HEK293 (cell line): ENCODE data around the gene STC2.

Source experiments
- BCL11B ChIP-seq: fragments of 450-650 bp; formaldehyde crosslinking; IDR thresholded peaks from 2 replicates; pipeline ENCODE4 v1.5.1; 2016; ENCODE audit warnings: low read depth, missing biosample characterization, missing genetic modification characterization
- EGR2 ChIP-seq: fragments of 450-650 bp; formaldehyde crosslinking; IDR thresholded peaks from 2 replicates; pipeline ENCODE4 v1.5.1; 2016; ENCODE audit warnings: low read depth, missing biosample characterization, missing genetic modification characterization
- GLIS1 ChIP-seq: fragments of 450-650 bp; formaldehyde crosslinking; IDR thresholded peaks from 2 replicates; pipeline ENCODE4 v1.5.1; 2016; ENCODE audit warnings: missing biosample characterization, missing genetic modification characterization
- GLIS2 ChIP-seq: fragments of 450-650 bp; formaldehyde crosslinking; IDR thresholded peaks from 2 replicates; pipeline ENCODE4 v1.5.1; 2016; ENCODE audit warnings: missing biosample characterization, missing genetic modification characterization
- MZF1 ChIP-seq: fragments of 450-650 bp; formaldehyde crosslinking; IDR thresholded peaks from 2 replicates; pipeline ENCODE4 v1.5.1; 2017; ENCODE audit warnings: missing biosample characterization, missing genetic modification characterization, borderline replicate concordance
- PRDM1 ChIP-seq: fragments of 450-650 bp; formaldehyde crosslinking; IDR thresholded peaks from 2 replicates; pipeline ENCODE4; 2016; ENCODE audit warnings: missing biosample characterization, missing genetic modification characterization
- YY1 ChIP-seq: fragments of 450-650 bp; formaldehyde crosslinking; IDR thresholded peaks from 2 replicates; pipeline ENCODE4 v1.5.1; 2018; ENCODE audit warnings: missing biosample characterization, missing genetic modification characterization
- ZFP3 ChIP-seq: fragments of 450-650 bp; formaldehyde crosslinking; IDR thresholded peaks from 2 replicates; pipeline ENCODE4 v1.5.1; 2016; ENCODE audit warnings: low read depth, missing biosample characterization, missing genetic modification characterization
- ZNF132 ChIP-seq: fragments of 450-650 bp; formaldehyde crosslinking; IDR thresholded peaks from 2 replicates; pipeline ENCODE4 v1.5.1; 2017; ENCODE audit warnings: missing biosample characterization, missing genetic modification characterization, borderline replicate concordance
- ZNF2 ChIP-seq: fragments of 450-650 bp; formaldehyde crosslinking; IDR thresholded peaks from 2 replicates; pipeline ENCODE4 v1.5.1; 2016; ENCODE audit warnings: missing biosample characterization, missing genetic modification characterization
- ZNF23 ChIP-seq: fragments of 450-650 bp; formaldehyde crosslinking; IDR thresholded peaks from 2 replicates; pipeline ENCODE4 v1.5.1; 2016; ENCODE audit warnings: missing biosample characterization, missing genetic modification characterization, borderline replicate concordance
- ZNF24 ChIP-seq: fragments of 450-650 bp; formaldehyde crosslinking; IDR thresholded peaks from 2 replicates; pipeline ENCODE4 v1.5.1; 2016; ENCODE audit warnings: missing biosample characterization, missing genetic modification characterization
- ZNF404 ChIP-seq: fragments of 450-650 bp; formaldehyde crosslinking; IDR thresholded peaks from 2 replicates; pipeline ENCODE4 v1.5.1; 2017; ENCODE audit warnings: missing biosample characterization, missing genetic modification characterization
- ZNF501 ChIP-seq: fragments of 450-650 bp; formaldehyde crosslinking; IDR thresholded peaks from 2 replicates; pipeline ENCODE4 v1.5.1; 2016; ENCODE audit warnings: missing biosample characterization, missing genetic modification characterization
- ZNF585B ChIP-seq: fragments of 450-650 bp; formaldehyde crosslinking; IDR thresholded peaks from 2 replicates; pipeline ENCODE4 v1.5.1; 2016; ENCODE audit warnings: missing biosample characterization, missing genetic modification characterization
- ZNF610 ChIP-seq: fragments of 450-650 bp; formaldehyde crosslinking; IDR thresholded peaks from 2 replicates; pipeline ENCODE4 v1.5.1; 2016; ENCODE audit warnings: missing biosample characterization, missing genetic modification characterization, borderline replicate concordance
- ZNF621 ChIP-seq: fragments of 450-650 bp; formaldehyde crosslinking; IDR thresholded peaks from 2 replicates; pipeline ENCODE4 v1.5.1; 2017; ENCODE audit warnings: missing biosample characterization, missing genetic modification characterization
- ZNF629 ChIP-seq: fragments of 450-650 bp; formaldehyde crosslinking; IDR thresholded peaks from 2 replicates; pipeline ENCODE4 v1.5.1; 2017; ENCODE audit warnings: missing biosample characterization, missing genetic modification characterization
- ZNF660 ChIP-seq: fragments of 450-650 bp; IDR thresholded peaks from 2 replicates; pipeline ENCODE4 v1.5.1; 2018; ENCODE audit warnings: missing biosample characterization, mild to moderate bottlenecking, missing genetic modification characterization
- ZNF785 ChIP-seq: fragments of 450-650 bp; formaldehyde crosslinking; IDR thresholded peaks from 2 replicates; pipeline ENCODE4 v1.5.1; 2016; ENCODE audit warnings: missing biosample characterization, missing genetic modification characterization
- ZNF792 ChIP-seq: fragments of 450-650 bp; formaldehyde crosslinking; IDR thresholded peaks from 2 replicates; pipeline ENCODE4 v1.5.1; 2016; ENCODE audit warnings: missing biosample characterization, missing genetic modification characterization
- ZNF837 ChIP-seq: fragments of 450-650 bp; formaldehyde crosslinking; IDR thresholded peaks from 2 replicates; pipeline ENCODE4 v1.5.1; 2016; ENCODE audit warnings: missing biosample characterization, missing genetic modification characterization
- ZXDB ChIP-seq: fragments of 450-650 bp; formaldehyde crosslinking; IDR thresholded peaks from 2 replicates; pipeline ENCODE4 v1.5.1; 2016; ENCODE audit warnings: missing biosample characterization, missing genetic modification characterization
- TF ChIP-seq, protein P1 (sequence below): fragments of 450-650 bp; formaldehyde crosslinking; IDR thresholded peaks from 2 replicates; pipeline ENCODE4 v1.5.1; 2017; ENCODE audit warnings: missing biosample characterization, missing genetic modification characterization
- TF ChIP-seq, protein P2 (sequence below): fragments of 450-650 bp; formaldehyde crosslinking; conservative IDR thresholded peaks from 2 replicates; pipeline ENCODE4 v1.5.1; 2016; ENCODE audit warnings: low read depth, missing biosample characterization, missing genetic modification characterization
- TF ChIP-seq, protein P3 (sequence below): fragments of 450-650 bp; formaldehyde crosslinking; IDR thresholded peaks from 2 replicates; pipeline ENCODE4 v1.5.1; 2016; ENCODE audit warnings: missing biosample characterization, missing genetic modification characterization
- TF ChIP-seq, protein P4 (sequence below): fragments of 450-650 bp; formaldehyde crosslinking; IDR thresholded peaks from 2 replicates; pipeline ENCODE4 v1.5.1; 2016; ENCODE audit warnings: missing biosample characterization, missing genetic modification characterization, borderline replicate concordance
- TF ChIP-seq, protein P5 (sequence below): fragments of 450-650 bp; formaldehyde crosslinking; optimal IDR thresholded peaks from 2 replicates; pipeline ENCODE3; 2016; ENCODE audit warnings: missing biosample characterization, mild to moderate bottlenecking, missing genetic modification characterization
- TF ChIP-seq, protein P6 (sequence below): sonication (generic); formaldehyde crosslinking; IDR thresholded peaks from 2 replicates; pipeline ENCODE4 v1.8.1; 2022; ENCODE audit warnings: mild to moderate bottlenecking, moderate library complexity, missing genetic modification reagents

Gene STC2

DNA sequence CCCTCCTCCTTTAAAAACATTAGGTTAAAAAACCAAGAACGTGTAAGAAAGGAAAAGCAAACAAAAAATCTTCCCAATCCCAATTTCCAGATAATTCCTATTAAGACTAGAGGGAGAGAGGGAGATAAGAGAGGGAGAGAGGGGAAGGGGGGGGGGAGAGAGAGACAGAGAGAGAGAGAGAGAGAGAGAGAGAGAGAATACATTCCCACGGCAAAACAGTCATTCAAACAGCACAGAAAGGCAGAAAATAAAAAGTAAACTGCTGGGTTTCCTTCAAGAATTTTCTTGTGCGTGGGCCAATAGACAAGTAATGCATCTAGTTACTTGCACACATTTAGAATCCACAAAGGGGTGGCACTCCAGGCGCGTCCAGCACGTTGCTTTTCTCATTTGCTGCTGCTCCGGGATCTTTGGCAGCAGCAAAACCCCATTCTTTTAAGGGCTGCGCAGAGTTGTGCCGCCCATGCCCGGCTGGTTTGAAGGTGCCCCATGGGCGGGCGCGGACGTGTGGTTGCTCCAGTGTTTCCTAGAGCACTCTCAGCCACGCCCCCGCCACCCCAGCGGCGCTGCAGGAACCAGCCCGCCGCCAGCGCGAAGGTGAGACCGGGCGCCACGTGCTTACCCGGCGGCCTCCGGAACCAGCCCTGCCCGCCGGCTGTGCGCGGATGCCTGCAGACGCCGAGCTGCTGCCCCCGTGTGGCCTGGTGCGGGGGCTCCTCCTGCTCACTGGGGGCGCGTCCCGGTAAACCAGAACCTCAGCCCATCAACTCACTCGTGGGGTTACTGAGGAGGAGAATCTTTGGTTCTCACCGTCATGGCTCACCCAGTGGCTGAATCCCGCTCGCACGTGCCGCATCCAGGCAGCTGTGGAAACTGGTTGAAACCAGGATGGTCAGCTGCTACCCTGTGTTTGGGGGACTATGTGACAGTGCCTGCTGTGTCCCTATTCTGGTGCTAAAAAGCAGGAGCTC lies 44.6 kb downstream of the STC2 start (continued):
- TF ChIP-seq, protein P1, sequence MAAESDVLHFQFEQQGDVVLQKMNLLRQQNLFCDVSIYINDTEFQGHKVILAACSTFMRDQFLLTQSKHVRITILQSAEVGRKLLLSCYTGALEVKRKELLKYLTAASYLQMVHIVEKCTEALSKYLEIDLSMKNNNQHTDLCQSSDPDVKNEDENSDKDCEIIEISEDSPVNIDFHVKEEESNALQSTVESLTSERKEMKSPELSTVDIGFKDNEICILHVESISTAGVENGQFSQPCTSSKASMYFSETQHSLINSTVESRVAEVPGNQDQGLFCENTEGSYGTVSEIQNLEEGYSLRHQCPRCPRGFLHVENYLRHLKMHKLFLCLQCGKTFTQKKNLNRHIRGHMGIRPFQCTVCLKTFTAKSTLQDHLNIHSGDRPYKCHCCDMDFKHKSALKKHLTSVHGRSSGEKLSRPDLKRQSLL (tag by site-specific recombination), result peak; percentile 44; the same call in 1 of the 2 replicates
- peak; percentile 83 for TF ChIP-seq GLIS2
- TF ChIP-seq, protein P2, sequence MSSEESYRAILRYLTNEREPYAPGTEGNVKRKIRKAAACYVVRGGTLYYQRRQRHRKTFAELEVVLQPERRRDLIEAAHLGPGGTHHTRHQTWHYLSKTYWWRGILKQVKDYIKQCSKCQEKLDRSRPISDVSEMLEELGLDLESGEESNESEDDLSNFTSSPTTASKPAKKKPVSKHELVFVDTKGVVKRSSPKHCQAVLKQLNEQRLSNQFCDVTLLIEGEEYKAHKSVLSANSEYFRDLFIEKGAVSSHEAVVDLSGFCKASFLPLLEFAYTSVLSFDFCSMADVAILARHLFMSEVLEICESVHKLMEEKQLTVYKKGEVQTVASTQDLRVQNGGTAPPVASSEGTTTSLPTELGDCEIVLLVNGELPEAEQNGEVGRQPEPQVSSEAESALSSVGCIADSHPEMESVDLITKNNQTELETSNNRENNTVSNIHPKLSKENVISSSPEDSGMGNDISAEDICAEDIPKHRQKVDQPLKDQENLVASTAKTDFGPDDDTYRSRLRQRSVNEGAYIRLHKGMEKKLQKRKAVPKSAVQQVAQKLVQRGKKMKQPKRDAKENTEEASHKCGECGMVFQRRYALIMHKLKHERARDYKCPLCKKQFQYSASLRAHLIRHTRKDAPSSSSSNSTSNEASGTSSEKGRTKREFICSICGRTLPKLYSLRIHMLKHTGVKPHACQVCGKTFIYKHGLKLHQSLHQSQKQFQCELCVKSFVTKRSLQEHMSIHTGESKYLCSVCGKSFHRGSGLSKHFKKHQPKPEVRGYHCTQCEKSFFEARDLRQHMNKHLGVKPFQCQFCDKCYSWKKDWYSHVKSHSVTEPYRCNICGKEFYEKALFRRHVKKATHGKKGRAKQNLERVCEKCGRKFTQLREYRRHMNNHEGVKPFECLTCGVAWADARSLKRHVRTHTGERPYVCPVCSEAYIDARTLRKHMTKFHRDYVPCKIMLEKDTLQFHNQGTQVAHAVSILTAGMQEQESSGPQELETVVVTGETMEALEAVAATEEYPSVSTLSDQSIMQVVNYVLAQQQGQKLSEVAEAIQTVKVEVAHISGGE, result peak; percentile 32
- no peak for TF ChIP-seq MZF1 (tag by site-specific recombination)
- TF ChIP-seq ZFP3 (tag by site-specific recombination), result peak; percentile 89
- peak; percentile 85; the same call in 1 of the 2 replicates for TF ChIP-seq ZNF2 (tag by site-specific recombination)
- TF ChIP-seq ZNF629 (tag by site-specific recombination), result peak; percentile 52
- no peak for TF ChIP-seq ZNF23 (tag by site-specific recombination)
- TF ChIP-seq, protein P3, sequence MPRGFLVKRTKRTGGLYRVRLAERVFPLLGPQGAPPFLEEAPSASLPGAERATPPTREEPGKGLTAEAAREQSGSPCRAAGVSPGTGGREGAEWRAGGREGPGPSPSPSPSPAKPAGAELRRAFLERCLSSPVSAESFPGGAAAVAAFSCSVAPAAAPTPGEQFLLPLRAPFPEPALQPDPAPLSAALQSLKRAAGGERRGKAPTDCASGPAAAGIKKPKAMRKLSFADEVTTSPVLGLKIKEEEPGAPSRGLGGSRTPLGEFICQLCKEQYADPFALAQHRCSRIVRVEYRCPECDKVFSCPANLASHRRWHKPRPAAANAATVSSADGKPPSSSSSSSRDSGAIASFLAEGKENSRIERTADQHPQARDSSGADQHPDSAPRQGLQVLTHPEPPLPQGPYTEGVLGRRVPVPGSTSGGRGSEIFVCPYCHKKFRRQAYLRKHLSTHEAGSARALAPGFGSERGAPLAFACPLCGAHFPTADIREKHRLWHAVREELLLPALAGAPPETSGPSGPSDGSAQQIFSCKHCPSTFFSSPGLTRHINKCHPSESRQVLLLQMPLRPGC (tag by site-specific recombination), result 0 out of 2 replicates have a peak, but pooled peaks have one; percentile 50
- TF ChIP-seq PRDM1 (tag by site-specific recombination), result no peak
- TF ChIP-seq YY1 (tag by site-specific recombination), result peak; percentile 42; the same call in 1 of the 2 replicates
- TF ChIP-seq ZXDB (tag by site-specific recombination), result 0 out of 2 replicates have a peak, but pooled peaks have one; percentile 57
- TF ChIP-seq ZNF404 (tag by site-specific recombination), result no peak
- TF ChIP-seq ZNF610 (tag by site-specific recombination), result peak; percentile 60; the same call in 1 of the 2 replicates
- TF ChIP-seq ZNF837 (tag by site-specific recombination), result no peak
- TF ChIP-seq ZNF785 (tag by site-specific recombination), result no peak
- TF ChIP-seq ZNF792, result no peak
- TF ChIP-seq GLIS1, result peak; percentile 87
- no peak for TF ChIP-seq ZNF132 (tag by site-specific recombination)
- peak; percentile 83 for TF ChIP-seq EGR2 (tag by site-specific recombination)
- TF ChIP-seq ZNF585B (tag by site-specific recombination), result no peak
- peak; percentile 89; the same call in 1 of the 2 replicates for TF ChIP-seq ZNF501 (tag by site-specific recombination)
- TF ChIP-seq ZNF621, result no peak
- TF ChIP-seq ZNF24, result peak; percentile 75; the same call in 1 of the 2 replicates
- TF ChIP-seq BCL11B (tag by site-specific recombination), result no peak
- TF ChIP-seq, protein P4, sequence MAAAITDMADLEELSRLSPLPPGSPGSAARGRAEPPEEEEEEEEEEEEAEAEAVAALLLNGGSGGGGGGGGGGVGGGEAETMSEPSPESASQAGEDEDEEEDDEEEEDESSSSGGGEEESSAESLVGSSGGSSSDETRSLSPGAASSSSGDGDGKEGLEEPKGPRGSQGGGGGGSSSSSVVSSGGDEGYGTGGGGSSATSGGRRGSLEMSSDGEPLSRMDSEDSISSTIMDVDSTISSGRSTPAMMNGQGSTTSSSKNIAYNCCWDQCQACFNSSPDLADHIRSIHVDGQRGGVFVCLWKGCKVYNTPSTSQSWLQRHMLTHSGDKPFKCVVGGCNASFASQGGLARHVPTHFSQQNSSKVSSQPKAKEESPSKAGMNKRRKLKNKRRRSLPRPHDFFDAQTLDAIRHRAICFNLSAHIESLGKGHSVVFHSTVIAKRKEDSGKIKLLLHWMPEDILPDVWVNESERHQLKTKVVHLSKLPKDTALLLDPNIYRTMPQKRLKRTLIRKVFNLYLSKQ, result no peak
- TF ChIP-seq, protein P5, sequence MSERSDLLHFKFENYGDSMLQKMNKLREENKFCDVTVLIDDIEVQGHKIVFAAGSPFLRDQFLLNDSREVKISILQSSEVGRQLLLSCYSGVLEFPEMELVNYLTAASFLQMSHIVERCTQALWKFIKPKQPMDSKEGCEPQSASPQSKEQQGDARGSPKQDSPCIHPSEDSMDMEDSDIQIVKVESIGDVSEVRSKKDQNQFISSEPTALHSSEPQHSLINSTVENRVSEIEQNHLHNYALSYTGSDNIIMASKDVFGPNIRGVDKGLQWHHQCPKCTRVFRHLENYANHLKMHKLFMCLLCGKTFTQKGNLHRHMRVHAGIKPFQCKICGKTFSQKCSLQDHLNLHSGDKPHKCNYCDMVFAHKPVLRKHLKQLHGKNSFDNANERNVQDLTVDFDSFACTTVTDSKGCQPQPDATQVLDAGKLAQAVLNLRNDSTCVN (tag by site-specific recombination), result peak; percentile 81
- peak; percentile 96 for TF ChIP-seq ZNF660 (tag by site-specific recombination)
- TF ChIP-seq, protein P6, sequence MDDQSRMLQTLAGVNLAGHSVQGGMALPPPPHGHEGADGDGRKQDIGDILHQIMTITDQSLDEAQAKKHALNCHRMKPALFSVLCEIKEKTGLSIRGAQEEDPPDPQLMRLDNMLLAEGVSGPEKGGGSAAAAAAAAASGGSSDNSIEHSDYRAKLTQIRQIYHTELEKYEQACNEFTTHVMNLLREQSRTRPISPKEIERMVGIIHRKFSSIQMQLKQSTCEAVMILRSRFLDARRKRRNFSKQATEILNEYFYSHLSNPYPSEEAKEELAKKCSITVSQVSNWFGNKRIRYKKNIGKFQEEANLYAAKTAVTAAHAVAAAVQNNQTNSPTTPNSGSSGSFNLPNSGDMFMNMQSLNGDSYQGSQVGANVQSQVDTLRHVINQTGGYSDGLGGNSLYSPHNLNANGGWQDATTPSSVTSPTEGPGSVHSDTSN (CRISPR knock-in tag), result peak; percentile 83; the same call in 1 of the 2 replicates
